Fibroblast of mammary gland (primary cell): ENCODE results near the gene FAM98C.

Source experiments
- DNase-seq: peaks from one replicate; pipeline ENCODE4 v3.0.0-alpha.2; 2010; ENCODE audit warnings: low read depth
- H3K4me3 ChIP-seq: 2 replicates; pipeline ENCODE4 v1.5.1; 2011; ENCODE audit warnings: low read depth, mild to moderate bottlenecking, low read length, moderate library complexity; ENCODE audit not compliant: control insufficient read depth
- TF ChIP-seq, protein P1 (sequence below): conservative IDR thresholded peaks from 2 replicates; pipeline ENCODE4 v1.5.1; 2011; ENCODE audit warnings: low read depth, low read length, inconsistent platforms; ENCODE audit not compliant: control insufficient read depth, insufficient read depth

FAM98C gene

DNA sequence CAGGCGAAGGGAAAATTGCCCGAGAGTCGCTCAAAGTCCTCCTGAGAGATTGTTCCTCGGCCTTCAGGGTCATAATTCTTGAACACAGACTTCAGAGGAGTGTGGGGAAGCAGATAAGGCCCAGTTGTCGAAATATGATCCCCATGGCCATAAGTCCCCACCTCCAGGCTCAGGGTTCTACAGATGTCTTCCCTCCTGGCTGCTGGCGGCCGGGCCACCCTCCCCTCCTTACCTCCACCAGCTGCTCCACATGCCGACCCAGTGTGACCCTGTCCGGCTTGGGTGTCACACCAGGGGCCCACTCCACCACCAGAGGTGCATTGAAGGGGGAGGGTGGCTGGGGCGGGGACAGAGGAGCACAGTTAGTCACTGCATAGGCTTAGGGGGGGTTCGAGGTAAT is 10.1 kb downstream of the FAM98C start:
- no peak for DNase-seq
- TF ChIP-seq, protein P1, sequence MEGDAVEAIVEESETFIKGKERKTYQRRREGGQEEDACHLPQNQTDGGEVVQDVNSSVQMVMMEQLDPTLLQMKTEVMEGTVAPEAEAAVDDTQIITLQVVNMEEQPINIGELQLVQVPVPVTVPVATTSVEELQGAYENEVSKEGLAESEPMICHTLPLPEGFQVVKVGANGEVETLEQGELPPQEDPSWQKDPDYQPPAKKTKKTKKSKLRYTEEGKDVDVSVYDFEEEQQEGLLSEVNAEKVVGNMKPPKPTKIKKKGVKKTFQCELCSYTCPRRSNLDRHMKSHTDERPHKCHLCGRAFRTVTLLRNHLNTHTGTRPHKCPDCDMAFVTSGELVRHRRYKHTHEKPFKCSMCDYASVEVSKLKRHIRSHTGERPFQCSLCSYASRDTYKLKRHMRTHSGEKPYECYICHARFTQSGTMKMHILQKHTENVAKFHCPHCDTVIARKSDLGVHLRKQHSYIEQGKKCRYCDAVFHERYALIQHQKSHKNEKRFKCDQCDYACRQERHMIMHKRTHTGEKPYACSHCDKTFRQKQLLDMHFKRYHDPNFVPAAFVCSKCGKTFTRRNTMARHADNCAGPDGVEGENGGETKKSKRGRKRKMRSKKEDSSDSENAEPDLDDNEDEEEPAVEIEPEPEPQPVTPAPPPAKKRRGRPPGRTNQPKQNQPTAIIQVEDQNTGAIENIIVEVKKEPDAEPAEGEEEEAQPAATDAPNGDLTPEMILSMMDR = no peak
- no peak overlapping the region for H3K4me3 ChIP-seq

DNA sequence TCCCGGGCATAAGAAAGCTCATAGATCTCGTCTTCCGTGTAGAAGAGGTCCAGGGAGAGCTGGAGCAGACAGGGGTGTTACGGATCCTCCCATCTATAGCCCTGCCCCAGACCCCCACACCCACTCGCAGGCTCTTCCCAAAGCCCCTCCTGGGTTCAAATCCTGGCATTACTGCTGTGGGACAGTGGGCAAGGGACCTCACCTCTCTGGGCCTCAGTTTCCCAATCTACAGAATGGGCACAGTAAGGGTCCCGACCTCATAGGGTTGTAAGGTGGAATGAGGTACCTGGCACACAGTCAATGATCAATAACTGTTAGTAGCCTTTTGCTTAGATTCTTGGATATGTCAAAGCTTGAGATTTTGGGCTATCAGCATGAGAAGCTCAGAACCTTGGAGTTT is 10.5 kb downstream of the FAM98C start:
- TF ChIP-seq, protein P1 = no peak
- DNase-seq = no peak
- no peak overlapping the region for H3K4me3 ChIP-seq

- TF ChIP-seq, protein P1 = no peak
- no peak for DNase-seq
- no peak overlapping the region for H3K4me3 ChIP-seq
Measured at GRCh38 chr19:38417146-38417543, 14.3 kb downstream of the FAM98C start.

GRCh38 chr19:38417544-38418506 is 14.9 kb downstream of the FAM98C start:
- TF ChIP-seq, protein P1 = no peak
- no peak for DNase-seq
- H3K4me3 ChIP-seq = no peak overlapping the region

GRCh38 chr19:38420935-38421334 is 18.0 kb downstream of the FAM98C start:
- TF ChIP-seq, protein P1 = no peak
- DNase-seq = no peak
- H3K4me3 ChIP-seq = no peak overlapping the region

GRCh38 chr19:38421856-38422255 is 19.0 kb downstream of the FAM98C start:
- TF ChIP-seq, protein P1 = no peak
- no peak overlapping the region for H3K4me3 ChIP-seq
- no peak for DNase-seq

- DNase-seq = no peak
- TF ChIP-seq, protein P1 = no peak
- no peak overlapping the region for H3K4me3 ChIP-seq
Measured at GRCh38 chr19:38422438-38422837, 19.5 kb downstream of the FAM98C start.
